Adrenal gland (tissue), 12 donors: ENCODE results near the gene SNRK. TPM values are rescaled to one million over a fixed set of nuclear protein-coding genes. Genes with fewer than 3 reads are reported as not detected.

Experiments used
- DNase-seq, 7 donors: peaks; one replicate each; pipeline ENCODE4 v3.0.0-alpha.2; 2019 to 2020
- H3K27ac ChIP-seq, 5 donors: fragments of 200-600 bp; sonication (generic) in 4 of 5; 1 replicate in 3 of 5; 2 replicates in 2 of 5; pipeline versions ENCODE4 v1.5.1 to v1.8.0; 2016 to 2020; ENCODE audit warnings: mild to moderate bottlenecking in 1 of 5
- H3K27me3 ChIP-seq: fragments of 200-600 bp; 2 replicates; pipeline ENCODE4 v1.8.0; 2021
- H3K36me3 ChIP-seq, 2 donors: fragments of 200-600 bp; replicated peaks in 1 of 2; 1 replicate in 1 of 2; 2 replicates in 1 of 2; pipeline versions ENCODE4 v1.5.1 to v1.8.0; 2018 to 2022
- H3K4me1 ChIP-seq, 2 donors: fragments of 200-600 bp; replicated peaks in 1 of 2; 1 replicate in 1 of 2; 2 replicates in 1 of 2; pipeline versions ENCODE4 v1.5.1 to v1.8.0; 2018 to 2021
- H3K4me3 ChIP-seq, 4 donors: fragments of 200-600 bp; sonication (generic) in 3 of 4; one replicate each; pipeline ENCODE4 v1.5.1; 2016 to 2018
- H3K9me3 ChIP-seq, 3 donors: fragments of 200-600 bp; sonication (generic) in 1 of 3; replicated peaks in 1 of 3; 1 replicate in 2 of 3; 2 replicates in 1 of 3; pipeline versions ENCODE4 v1.5.1 to v1.8.0; 2016 to 2021
- CTCF ChIP-seq, 6 experiments: fragments of 450-650 bp in 4 of 6; fragments of 200-600 bp in 2 of 6; sonication (generic) in 1 of 6; IDR thresholded peaks; 1 replicate in 5 of 6; 2 replicates in 1 of 6; pipeline versions ENCODE4 v1.5.1 to v1.8.0; 2016 to 2021; ENCODE audit warnings: antibody characterized with exemption in 6 of 6, mild to moderate bottlenecking in 2 of 6, moderate library complexity in 1 of 6
- POLR2A ChIP-seq, 2 donors: fragments of 450-650 bp; IDR thresholded peaks; one replicate each; pipeline ENCODE4 v1.6.1; 2017; ENCODE audit warnings: antibody characterized with exemption in 2 of 2, mild to moderate bottlenecking in 2 of 2, moderate library complexity in 1 of 2
- WGBS, 4 donors: extraction: QIAGEN DNeasy Blood & Tissue Kit in 2 of 4; methylation state at CpG; one replicate each; pipeline versions ENCODE4 v1.1.5 to v1.1.7; 2013 to 2017; 5-methylcytosine and 5-hydroxymethylcytosine counted together
- intact Hi-C, 2 donors: fragments of 100-400 bp; cut with DNase I; formaldehyde crosslinking; loops; one replicate each; pipeline versions ENCODE4 v1.14.1 to v1.15.0; 2022 to 2023
- polyA plus RNA-seq, 3 donors: library from polyadenylated mRNA; stranded (reverse); fragments of 200-250 nt in 2 of 3; fragments of 350-450 nt in 1 of 3; fragmentation: Illumina TruSeq in 1 of 3; extraction: RNeasy Lipid Tissue Mini Kit (QIAGEN cat#74804) in 1 of 3; gene quantifications; one replicate each; pipeline ENCODE4 v1.2.3, GENCODE V29; 2013 to 2014
- total RNA-seq, 9 donors: library from RNA; depleted of rRNA in 4 of 9; stranded (reverse); fragments of >200 nt in 4 of 9; fragments of 120-200 nt in 1 of 9; fragmentation: NEBNext Ultra II Directional in 1 of 9; extraction: Animal tissue kit (Norgen Biotek cat#: 25700) in 1 of 9; gene quantifications; one replicate each; pipeline versions ENCODE4 v1.1.0 to v1.2.4, GENCODE V29; 2013 to 2023
- donor health status: healthy with polysubstance abuse.
- donor health status: Bipolar disorder and iron deficiency.
- donor health status: DM: yes; HTN: yes; CAD: no.
- donor health status: DM: no; HTN: no; CAD: no.
- donor health status: DM: no; HTN: no; CAD: no.
- donor health status: DM: yes; HTN: yes; CAD: no.

The SNRK gene
- total and polyA plus RNA-seq, 12 donors, result 8.1 to 36.4 (median 23.0) TPM

GRCh38 chr3:43288850-43289249 lies 2.5 kb downstream of the SNRK start:
- intact Hi-C loops, result loop anchor here in 1 of 2 donors (10.0 kb wide), 1 partner anchor 216 kb away; no protein-coding TSS in a partner anchor
- DNase-seq, result no peak
- no peaks in the 10 kb centered on the region for H3K9me3 ChIP-seq
- H3K4me3 ChIP-seq, result peak overlapping the region in 2 of 4 donors; percentile 11 to 96
- peak overlapping the region in 3 of 5 donors; percentile 2 to 46 (median 6) for H3K27ac ChIP-seq
- TF ChIP-seq POLR2A (IDR thresholded peaks at IDR 0.05) (no peak), CTCF (IDR thresholded peaks at IDR 0.05) (no peak)
- H3K4me1 ChIP-seq, result peaks cover 30 to 69% of the 10 kb centered on the region in 2 donors
- H3K36me3 ChIP-seq, result no peaks in the 10 kb centered on the region
- H3K27me3 ChIP-seq, result no peaks in the 10 kb centered on the region
- 67 to 74% (median 72%) methylated on average over 2 of the region's 2 CpGs for WGBS, 4 donors

DNA sequence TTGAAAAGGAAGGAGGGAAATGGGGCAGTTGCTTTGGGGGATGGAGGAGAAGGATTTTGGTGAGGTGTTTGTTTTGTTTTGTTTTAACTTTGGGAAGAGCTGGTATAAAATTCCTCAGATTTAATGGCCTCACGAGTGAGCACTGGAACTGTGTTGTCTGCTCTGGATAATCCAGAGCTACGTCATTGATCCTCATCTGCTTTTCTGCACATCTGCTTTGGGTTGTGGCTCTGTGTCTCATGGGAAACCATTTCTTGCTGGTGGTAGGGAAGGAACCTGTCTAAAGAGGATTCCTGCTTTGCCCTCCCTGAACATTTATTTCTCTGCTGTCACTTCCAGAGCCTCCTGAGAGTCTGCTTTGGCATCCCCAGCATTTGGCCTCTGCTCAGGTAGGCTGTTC lies 3.1 kb downstream of the SNRK start:
- DNase-seq, result no peak
- intact Hi-C loops, result loop anchor here in 1 of 2 donors (10.0 kb wide), 1 partner anchor 215 kb away; no protein-coding TSS in a partner anchor
- Histone ChIP-seq H3K27me3 (no peaks in the 10 kb centered on the region), H3K9me3 (no peaks in the 10 kb centered on the region), H3K27ac (peak overlapping the region in 2 of 5 donors; percentile 2 to 46), H3K4me1 (peaks cover 30 to 74% of the 10 kb centered on the region in 2 donors), H3K4me3 (peak overlapping the region in 1 of 4 donors; percentile 96), H3K36me3 (no peaks in the 10 kb centered on the region)
- no peak for TF ChIP-seq POLR2A (IDR thresholded peaks at IDR 0.05)
- TF ChIP-seq CTCF (IDR thresholded peaks at IDR 0.05), result no peak
- 49 to 68% (median 58%) methylated on average over 2 of the region's 2 CpGs for WGBS, 4 donors

- DNase-seq, result no peak
- H3K4me1 ChIP-seq, result peaks cover 30 to 78% of the 10 kb centered on the region in 2 donors
- WGBS, 4 donors, result 70 to 87% (median 75%) methylated on average over 5 of the region's 5 CpGs
- H3K4me3 ChIP-seq, result no peak overlapping the region
- H3K27ac ChIP-seq, result peak overlapping the region in 2 of 5 donors; percentile 2 to 10
- no peaks in the 10 kb centered on the region for H3K27me3 ChIP-seq
- intact Hi-C loops, result loop anchor here in 1 of 2 donors (10.0 kb wide), 1 partner anchor 215 kb away; no protein-coding TSS in a partner anchor
- TF ChIP-seq CTCF (IDR thresholded peaks at IDR 0.05) (no peak), POLR2A (IDR thresholded peaks at IDR 0.05) (no peak)
- H3K36me3 ChIP-seq, result no peaks in the 10 kb centered on the region
- no peaks in the 10 kb centered on the region for H3K9me3 ChIP-seq
Measured at GRCh38 chr3:43289841-43290470, 3.6 kb downstream of the SNRK start.

DNA sequence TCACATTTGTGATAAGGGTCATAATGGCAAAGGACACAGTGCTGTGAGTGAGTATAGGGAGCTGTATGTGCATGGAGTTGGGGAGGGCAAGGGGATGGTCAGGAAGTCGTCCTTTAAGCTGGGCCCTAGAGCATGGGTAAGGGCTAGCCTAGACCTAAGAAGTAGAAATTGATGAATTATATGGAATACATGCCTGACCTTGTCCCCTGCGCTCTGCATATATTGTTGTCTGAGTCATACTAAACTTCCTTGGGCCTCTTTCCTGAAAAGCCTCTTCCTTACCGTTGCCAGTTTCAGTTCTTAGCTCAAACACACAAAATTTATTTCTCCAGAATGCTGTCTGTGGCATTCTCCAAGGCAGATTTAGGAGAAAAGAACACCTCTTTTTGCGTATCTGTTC lies 4.6 kb downstream of the SNRK start:
- 24 to 32% (median 24%) methylated on average over 4 of the region's 4 CpGs for WGBS, 4 donors
- no peaks in the 10 kb centered on the region for H3K9me3 ChIP-seq
- DNase-seq, result peak in 1 of 7 donors; percentile 9
- H3K4me1 ChIP-seq, result peaks cover 33 to 82% of the 10 kb centered on the region in 2 donors
- TF ChIP-seq POLR2A (IDR thresholded peaks at IDR 0.05) (no peak), CTCF (IDR thresholded peaks at IDR 0.05) (no peak)
- intact Hi-C loops, result no loop called here
- H3K27ac ChIP-seq, result peak overlapping the region in 3 of 5 donors; percentile 14 to 77 (median 31)
- no peaks in the 10 kb centered on the region for H3K27me3 ChIP-seq
- no peaks in the 10 kb centered on the region for H3K36me3 ChIP-seq
- H3K4me3 ChIP-seq, result peak overlapping the region in 1 of 4 donors; percentile 26
